Stimulated activated CD4-positive, alpha-beta T cell treated with anti-CD3 and anti-CD28 coated beads, Interleukin-12 subunit alpha, Interleukin-12 subunit beta, amount 100 ng/mL, for 24 hours (primary cell): ENCODE results near the gene TMEM151B.

Source experiments
- DNase-seq, 2 experiments: peaks; one replicate each; pipeline ENCODE4 v3.0.0-alpha.2; 2020; ENCODE audit warnings: low read depth in 2 of 2

Gene TMEM151B

DNA sequence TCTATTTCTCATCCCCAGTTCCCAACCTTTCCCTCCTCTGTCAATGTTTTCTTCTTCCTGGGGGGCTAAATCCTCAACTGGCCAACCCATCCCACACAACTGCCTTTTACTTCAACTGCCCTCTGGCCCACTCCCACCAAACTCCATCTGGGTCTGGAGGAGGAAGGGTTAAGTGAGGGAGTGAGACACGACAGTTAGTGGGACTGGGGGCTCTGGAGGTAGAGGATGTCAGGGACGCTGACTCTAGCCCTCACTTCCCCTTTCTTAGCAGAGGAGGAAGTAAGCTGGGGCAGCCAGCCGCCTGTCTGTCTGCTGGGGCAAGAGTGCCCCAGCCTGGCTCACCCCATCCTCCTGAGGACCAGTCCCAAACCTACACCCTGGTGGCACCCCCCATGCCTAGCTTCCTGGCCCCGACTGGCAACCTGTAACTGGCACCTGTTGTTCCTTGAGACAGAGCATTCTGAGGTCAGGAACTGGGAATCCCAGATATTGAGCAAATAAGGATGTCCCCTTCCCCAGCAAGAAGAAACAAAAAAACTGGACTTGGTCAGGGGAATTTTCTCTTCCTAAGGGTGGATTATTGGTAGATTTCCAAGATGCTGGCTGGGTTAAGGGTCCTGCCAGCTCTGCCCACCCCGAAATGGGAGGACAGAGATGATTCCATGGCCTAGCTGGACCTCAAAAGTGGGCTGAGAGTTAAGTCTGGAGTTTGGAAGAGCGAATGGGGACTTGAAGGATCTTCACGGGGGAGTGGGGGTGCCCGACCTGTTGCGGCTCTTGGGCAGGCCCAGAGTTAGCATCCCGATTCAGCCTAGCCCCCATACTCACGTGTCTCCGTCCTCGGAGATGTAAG lies 5.9 kb upstream of the TMEM151B start:
- no peak for DNase-seq

DNA sequence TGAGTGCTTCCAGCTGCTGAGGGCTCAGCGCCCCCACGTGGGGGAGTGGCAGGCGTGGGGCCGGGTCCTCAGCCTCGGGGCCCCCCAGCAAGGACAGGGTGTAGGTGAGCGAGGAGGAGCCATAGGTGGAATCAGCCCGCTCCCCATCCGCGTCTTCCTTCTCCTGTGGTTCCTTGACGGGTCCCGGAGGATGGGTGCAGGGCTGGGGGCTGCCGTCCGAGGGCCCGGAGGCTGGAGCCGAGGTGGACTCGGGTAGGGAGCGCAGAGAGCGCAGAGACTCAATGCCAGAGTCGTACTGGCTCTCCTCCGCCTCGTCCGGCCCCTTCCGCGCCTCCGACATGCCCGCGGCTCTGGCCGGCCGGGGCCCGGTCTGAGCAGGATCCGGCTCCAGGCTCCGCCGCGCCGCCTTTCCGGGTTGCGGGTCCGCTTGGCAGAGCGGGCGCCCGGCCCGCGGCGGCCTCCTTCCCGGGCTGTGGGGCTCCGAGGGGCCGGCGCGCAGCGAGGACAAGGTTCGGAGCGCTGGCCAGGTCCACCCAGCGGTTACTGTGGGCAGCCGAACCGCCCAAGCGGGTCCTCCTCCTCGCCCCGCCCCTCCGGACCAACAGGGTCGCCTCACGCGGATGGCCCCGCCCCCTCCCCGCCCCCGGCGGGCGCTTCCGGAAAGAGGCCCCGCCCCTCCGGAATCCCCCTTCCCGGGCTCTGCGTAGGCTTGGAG lies 5.1 kb upstream of the TMEM151B start, which contains the start of gene NFKBIE:
TSS of gene NFKBIE (minus strand) at position 545 of the 715 bp plus-strand sequence. CDS start at position 340, 205 bp downstream.
- DNase-seq: peak; percentile 92 to 95

DNA sequence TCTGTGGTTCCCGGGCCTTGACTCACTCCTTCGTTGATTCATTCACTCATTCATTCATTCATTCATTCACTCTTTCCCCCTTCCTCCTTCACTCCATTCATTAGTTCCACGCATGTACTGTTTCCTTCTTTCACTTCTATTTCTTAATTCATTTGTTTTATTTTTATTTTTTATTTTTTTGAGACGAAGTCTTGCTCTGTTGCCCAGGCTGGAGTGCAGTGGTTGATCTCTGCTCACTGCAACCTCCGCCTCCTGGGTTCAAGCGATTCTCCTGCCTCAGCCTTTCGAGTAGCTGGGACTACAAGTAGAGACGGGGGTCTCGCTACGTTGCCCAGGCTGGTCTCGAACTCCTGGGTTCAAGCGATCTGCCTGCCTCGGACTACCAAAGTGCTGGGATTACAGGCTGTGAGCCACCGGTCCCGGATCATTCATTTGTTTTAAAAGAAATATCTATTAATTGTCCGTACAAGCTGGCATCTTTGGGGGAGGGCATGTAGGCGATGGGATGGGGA lies 4.5 kb upstream of the TMEM151B start:
- no peak for DNase-seq

DNA sequence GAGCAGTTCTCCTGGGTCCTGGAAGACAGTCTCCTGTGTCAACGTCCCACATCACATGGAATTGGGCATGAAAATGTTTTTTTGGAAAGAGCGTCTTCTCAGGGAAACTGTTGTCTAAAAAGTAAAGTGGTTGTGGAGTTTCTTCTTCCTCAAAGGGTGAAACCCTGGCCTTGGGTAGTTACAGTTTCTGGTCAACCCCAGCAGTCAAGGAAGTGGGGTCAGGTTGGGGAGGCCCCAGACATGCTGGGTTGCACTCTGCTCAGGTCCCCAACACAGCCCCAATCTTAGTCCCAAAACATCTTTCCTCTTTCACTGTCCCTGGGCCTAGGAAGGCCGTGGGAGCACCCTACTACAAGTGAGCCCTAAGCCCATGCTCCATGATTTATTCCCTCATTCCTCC lies 3.9 kb upstream of the TMEM151B start:
- DNase-seq: no peak

DNA sequence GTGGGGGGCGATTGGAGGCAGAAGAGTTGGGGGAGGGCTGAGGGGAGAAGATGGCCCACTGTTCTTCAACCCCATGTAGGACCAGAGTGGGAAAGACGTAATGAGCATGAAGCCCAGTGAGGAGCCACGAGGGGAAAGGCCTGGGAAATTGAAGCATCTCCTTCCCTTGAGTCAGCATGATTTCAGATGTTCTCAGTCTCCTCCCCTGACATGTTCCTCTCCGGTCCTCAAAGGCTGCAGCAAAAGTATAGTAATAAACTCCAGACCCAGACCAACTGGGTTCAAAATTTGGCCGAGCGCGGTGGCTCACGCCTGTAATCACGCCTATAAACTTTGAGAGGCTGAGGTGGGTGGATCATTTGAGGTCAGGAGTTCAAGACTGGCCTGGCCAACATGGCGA lies 3.0 kb upstream of the TMEM151B start:
- DNase-seq: no peak

DNA sequence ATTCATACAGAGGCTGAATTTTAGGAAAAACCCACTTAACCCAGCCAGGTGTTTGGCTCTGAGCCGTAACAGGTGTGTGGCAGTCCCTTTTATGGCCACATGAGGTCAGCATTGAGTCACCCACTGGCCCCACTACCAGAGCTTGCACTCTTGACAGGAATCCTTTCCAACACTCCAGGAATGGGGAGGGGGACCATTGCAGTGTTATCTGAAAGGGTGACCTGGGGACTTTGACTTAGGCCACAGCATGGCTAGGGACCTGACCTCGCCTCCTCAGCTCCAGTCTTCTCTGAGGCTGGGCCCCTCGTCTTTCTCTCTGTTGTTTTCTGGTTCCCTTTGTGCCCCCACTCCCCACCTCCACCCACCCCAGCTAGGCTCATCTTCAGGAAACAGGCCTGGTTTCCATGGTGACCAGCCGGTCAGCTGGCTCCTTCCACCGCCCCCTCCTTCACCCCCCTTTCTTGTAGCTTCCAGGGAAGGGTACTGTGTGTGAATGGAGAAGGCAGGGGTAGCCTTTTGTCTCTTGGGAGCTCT lies 2.1 kb upstream of the TMEM151B start:
- DNase-seq: peak in 1 of 2 experiments; percentile 60

DNA sequence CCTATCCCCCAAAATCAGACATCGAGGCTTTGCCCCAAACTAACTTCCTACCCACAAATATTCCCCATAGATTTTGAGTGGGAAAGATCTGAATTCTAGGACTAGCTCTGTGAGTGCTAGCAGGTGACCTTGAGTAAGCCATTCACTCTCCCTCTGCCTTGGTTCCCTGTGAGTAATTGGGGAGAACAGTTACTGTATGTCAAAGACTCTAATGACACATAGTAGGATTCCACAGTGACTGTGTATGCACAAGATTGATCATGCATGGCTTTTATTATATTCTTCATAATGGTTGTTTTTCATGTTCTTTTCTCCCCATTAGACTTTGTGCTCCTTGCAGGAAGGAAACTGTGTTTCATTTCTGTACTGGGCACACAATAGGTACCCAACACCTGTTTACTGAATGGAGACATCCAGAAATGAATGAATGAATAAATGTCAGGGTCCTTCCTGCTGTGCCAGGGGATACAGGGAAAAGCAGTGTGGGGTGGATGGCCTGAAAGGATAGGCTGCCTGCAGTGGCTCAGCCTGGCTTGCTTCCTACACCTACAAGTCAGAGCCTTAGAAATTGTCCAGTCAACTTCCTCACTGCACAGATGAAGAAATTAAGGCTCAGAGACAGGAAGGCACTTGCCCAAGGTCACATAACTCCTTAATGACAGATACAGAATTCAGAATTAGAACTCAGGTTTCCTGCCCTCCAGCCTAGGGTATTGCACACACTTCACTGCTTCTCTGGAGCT lies 901 bp upstream of the TMEM151B start:
- no peak for DNase-seq

DNA sequence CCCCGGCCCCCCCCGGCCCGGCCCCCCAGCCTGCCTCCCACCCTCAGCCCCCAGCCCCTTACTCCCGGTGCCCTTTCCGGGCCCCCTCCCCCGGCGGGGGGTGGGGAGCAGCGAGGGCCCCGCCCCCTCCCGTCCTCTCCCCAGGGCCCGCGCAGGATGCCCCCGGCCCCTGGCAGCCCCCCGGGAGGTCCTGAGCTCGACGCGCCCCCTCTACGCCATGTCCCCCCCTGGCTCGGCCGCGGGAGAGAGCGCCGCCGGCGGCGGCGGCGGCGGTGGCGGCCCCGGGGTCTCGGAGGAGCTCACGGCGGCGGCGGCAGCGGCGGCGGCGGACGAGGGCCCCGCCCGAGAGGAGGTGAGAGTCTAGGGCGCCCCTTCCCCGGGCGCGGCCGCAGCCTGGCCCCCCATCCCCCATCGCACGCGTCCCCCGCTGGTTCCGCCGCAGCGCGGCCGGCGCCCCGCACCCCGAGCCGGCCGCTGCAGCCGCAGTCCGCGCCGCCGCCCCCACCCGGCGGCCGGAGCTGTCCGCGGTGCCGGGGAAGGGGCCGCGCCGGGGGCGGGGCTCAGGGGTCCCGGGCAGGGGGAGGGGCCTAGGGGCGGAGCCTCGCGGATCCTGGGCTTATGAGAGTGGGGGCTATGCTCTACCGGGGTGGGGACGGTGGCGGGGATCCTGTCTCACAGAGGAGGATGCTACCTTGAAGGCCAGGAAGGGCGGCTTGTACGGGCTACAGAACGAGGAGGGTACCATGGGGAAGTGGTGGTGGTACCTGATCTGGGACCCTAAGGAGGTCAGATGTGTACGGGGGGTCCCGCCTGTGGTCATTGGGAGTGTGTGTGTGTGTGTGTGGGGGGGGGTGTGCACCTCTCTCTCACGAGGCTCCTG lies 516 bp downstream of the TMEM151B start:
- DNase-seq: no peak

DNA sequence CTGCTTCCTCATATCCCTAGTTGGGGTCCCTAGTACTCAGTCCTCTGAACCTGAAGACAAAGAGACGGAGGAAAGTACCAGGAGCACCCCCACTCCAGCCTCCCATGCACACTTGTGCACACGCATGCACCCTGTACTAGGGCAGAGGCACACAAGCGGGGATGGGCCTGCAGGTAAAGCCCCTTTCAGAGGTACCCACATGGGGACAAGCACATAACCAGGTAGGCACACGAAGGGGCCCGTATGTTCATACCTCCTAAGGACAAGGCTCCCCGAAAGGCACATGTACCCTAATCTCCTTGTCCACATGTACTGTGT lies 1.1 kb downstream of the TMEM151B start:
- no peak for DNase-seq

DNA sequence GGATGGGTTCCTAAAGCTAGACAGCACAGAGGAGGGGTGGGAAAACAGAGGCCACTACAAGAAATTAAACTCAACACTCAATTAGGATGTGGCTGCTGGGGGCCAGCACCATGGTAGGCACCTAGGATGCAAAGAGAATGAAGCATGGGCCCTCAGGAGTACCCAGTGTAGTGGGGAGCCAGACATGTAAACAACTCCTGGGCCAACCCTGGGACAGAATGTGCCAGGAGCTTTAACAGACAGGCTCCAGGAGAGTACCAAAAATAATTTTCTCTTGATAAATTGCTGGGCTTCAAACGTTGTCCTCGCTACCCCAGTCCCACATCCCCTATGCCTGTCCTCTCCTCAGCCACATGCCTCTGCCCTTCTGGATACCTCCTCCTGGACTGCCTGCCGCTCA lies 1.7 kb downstream of the TMEM151B start:
- DNase-seq: no peak

DNA sequence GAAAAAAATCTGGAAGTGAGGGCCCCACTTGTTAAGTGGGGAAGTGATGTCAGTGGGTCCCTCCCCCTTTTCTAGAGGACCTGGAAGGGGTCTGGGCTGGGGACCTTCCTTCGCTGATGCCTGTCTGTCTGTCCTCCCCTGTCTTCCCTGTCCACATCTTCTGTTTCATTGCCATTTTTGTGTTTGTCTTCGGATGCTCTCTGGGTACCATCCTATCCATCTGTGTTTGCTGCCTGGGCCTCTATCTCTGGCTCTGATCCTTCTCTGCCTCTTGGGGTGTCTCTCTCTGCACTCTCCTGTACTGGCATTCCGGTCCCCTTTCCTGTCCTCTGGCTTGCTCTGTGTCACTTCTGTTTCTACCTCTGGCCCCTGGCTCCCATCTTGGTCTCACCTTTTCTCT lies 2.3 kb downstream of the TMEM151B start:
- no peak for DNase-seq

DNA sequence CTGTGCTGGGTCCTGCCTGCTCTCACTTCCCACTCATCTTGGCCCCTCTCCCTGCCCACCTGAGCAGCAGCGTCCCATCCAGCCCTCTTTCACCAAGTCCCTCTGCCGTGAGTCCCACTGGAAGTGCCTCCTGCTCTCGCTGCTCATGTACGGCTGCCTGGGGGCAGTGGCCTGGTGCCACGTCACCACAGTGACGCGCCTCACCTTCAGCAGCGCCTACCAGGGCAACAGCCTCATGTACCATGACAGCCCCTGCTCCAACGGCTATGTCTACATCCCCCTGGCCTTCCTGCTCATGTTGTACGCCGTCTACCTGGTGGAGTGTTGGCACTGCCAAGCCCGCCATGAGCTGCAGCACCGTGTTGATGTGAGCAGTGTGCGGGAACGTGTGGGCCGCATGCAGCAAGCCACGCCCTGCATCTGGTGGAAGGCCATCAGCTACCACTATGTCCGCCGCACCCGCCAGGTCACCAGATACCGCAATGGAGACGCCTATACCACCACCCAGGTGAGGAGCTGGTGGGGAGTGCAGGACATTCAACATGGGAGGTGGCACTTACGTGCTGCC lies 2.8 kb downstream of the TMEM151B start:
- no peak for DNase-seq

DNA sequence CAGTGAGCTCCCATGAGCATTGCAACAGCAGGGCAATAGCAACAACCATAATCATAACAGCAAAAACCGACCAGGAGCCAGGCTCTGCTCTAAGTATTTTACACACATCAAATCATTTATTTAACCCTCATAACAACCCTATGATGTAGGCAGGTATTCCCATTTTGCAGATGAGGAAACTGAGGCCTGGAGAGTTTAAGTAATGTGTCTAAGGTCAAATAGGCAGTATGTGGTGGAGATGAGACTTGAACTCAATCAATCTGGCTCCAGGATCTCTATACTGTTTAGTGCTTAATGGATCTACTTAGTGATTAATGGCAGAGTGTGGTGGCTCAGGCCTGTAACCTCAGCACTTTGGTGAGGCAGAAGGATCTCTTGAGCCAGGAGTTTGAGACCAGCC lies 3.4 kb downstream of the TMEM151B start:
- no peak for DNase-seq

DNA sequence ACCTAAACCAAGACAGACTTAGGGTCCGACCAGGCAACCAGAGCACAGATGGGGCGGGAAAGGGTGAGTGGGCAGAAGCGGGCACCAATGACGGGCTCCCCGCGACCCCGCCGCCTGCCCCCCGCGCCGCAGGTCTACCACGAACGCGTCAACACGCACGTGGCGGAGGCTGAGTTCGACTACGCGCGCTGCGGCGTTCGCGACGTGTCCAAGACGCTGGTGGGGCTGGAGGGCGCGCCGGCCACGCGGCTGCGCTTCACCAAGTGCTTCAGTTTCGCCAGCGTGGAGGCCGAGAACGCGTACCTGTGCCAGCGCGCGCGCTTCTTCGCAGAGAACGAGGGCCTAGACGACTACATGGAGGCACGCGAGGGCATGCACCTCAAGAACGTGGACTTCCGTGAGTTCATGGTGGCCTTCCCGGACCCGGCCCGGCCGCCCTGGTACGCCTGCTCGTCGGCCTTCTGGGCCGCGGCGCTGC lies 5.1 kb downstream of the TMEM151B start:
- no peak for DNase-seq

DNA sequence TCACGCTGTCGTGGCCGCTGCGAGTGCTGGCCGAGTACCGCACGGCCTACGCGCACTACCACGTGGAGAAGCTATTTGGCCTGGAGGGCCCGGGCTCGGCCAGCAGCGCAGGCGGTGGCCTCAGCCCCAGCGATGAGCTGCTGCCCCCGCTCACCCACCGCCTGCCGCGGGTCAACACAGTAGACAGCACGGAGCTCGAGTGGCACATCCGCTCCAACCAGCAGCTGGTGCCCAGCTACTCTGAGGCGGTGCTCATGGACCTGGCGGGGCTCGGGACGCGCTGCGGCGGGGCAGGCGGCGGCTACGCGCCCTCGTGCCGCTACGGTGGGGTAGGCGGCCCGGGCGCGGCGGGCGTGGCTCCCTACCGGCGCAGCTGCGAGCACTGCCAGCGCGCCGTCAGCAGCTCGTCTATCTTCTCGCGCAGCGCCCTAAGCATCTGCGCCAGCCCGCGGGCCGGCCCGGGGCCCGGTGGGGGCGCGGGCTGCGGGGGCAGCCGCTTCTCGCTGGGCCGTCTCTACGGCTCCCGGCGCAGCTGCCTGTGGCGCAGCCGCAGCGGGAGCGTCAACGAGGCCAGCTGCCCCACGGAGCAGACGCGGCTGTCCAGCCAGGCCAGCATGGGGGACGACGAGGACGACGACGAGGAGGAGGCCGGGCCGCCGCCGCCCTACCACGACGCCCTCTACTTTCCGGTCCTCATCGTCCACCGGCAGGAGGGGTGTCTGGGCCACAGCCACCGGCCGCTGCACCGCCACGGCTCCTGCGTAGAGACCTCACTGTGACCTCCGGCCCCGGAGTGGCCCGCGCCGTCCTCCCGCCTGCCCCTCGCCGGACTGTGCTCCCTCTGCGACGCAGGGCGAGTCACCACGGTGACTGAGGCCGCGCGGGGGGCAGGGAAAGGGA lies 5.7 kb downstream of the TMEM151B start:
- no peak for DNase-seq

DNA sequence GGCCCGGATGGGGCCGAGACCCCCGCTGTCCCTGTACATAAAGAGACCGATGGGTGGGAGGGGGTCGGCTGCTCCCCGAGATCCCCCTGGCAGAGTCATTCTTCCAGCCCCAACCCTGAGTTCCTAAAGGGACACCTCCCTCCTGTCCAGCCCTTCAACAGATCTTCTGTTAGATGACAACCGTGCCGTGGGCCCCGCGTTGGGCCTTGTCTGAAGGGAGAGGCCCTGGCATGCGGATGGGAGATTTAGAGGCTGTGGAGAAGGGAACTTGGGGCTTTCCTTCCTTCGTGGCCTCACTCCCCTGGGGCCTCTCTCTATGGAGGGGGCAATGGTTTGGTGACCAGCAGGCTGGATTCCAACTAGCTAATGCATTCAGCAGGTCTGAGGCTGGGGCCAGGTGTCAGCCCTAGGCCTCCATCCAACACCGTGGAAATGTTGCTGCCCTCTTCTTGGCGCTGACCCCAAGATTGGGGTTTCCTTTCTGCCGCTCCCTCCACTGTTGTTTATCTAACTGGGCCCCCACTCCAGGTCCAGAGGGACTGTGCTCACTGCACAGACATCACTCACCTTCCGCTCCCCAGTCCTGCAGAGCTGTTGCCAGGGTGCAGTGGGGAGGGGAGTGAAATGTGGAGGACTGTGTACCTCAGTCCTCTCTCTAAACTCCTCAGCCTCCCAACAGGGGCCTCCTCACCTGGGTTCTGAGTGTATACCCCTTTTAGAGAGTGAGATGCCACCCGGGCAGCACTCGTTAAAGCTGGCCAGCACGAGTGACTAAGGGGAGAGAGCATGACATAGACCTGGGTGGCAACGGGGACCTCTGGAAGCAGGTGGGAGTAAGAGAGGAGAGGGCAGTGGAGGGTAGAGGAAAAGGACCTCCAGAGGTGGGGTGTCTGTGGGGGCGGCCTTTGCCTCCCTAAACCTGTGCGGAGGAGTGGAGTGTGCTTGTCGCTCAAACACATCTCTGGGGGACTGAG lies 6.7 kb downstream of the TMEM151B start:
- no peak for DNase-seq

DNA sequence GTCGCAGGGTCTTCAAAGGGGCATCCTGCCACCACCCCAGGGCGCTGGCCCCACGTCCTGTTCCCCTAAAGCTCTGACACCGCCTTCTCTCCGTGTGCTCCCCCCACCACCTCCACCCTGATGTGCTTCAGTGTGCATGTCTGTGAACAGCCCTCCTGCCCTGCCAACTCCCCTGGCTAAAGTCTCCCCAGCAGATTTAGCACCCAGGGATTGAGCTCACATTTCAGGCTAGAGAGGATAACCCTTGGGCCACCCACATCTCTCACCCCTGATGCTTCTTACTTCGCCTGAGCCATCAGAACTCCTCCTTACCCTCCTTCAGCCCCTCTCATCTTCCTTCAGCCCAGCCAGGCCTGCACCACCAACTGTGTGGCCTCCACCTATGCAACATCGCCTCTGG lies 7.5 kb downstream of the TMEM151B start:
- DNase-seq: no peak

DNA sequence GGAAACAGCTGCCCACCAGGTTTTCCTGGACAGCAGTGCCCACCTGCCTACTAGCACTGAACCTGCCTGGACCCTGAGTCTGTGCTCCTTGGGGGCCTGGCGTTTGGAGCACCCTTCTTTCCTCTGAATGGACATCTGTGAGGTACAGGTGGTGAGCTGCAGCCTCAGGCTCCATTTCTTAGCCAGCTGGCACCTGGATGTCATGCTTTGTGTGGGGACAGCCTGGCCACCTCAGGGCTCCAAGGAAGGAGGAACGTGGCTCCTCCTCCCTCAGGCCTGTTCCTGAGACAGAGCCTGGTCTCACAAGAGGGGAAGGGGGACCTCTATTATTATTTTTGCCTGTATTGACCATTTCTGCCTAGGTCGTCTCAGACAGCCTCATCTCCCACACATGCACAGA lies 8.1 kb downstream of the TMEM151B start:
- no peak for DNase-seq
